ENCODE measurements around the gene TMEM176B.
"Not testable (repeated sequence)": the region's sequence is repeated elsewhere in the genome, so short reads cannot be mapped to it uniquely, and the experiment has no call there.

The TMEM176B gene

DNA sequence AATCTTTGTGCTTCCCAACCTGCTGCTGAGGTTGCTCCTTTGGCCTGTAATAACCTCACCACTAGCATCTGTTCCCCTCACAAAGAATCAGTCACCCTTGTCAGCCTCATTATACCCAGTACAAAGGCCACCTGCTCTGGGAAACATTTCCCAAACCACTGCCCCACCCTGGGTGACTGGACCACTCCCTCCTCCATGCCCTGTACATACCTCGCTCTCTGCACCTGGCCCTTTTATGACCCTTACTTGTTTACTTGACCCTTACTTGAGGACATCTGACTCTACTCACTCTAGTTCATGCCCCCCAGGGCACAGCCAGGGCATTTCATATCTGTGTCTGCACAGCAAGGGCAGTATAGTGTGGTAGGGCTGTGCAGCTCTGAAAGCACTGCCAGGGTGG lies 30.8 kb upstream of the TMEM176B start:
- Mint-ChIP-seq H3K27ac (no peak overlapping the region), H3K27me3 (peaks cover 9% of the 10 kb centered on the region), H3K36me3 (ENCODE audit: low read depth) (no peaks in the 10 kb centered on the region), H3K9me3 (no peaks in the 10 kb centered on the region), H3K4me3 (no peak overlapping the region), H3K4me1 (ENCODE audit: low read depth) (peaks cover 19% of the 10 kb centered on the region)
- intact Hi-C loops (cut with micrococcal nuclease), result no loop called here

DNA sequence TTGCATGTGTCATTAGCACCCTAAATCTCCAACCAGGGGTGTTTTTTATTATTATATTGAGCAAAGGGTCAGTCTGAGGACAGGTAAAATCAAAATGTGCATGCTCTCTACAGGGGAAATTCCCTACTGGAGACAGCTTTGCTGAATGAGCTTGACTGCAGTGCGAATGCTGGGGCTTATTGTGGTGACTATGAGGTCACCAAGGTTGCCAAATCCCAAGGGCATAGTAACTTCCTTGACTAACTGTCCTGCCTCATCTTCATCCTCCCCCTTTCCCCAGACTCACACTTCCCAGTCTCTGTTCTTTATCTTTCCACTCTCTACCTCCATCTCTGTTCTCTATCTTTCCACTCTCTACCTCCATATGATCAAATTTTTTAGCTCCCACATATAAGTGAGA lies 29.3 kb upstream of the TMEM176B start:
- intact Hi-C loops (cut with micrococcal nuclease), result no loop called here
- H3K27me3 Mint-ChIP-seq, result peaks cover 12% of the 10 kb centered on the region
- no peak overlapping the region for H3K4me3 Mint-ChIP-seq
- peaks cover 11% of the 10 kb centered on the region for H3K4me1 Mint-ChIP-seq (ENCODE audit: low read depth)
- no peaks in the 10 kb centered on the region for H3K9me3 Mint-ChIP-seq
- no peak overlapping the region for H3K27ac Mint-ChIP-seq
- H3K36me3 Mint-ChIP-seq (ENCODE audit: low read depth), result no peaks in the 10 kb centered on the region

DNA sequence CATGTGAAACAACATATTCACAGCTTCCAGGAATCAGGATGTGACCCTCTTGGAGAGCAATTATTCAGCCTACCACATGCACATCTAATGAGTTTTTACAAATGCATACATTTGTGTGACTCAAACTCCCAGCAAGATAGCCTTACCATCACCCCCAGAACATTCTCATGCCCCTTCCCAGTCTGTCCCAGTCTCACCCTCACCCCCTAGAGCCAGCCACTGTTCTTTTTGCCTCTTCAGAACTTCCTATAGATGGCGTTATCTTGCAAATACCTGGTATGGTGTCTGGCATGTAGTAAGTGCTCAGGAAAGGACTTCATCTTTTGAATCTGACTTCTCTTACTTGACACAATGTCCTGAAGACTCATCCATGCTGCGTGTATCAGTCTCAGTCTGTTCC lies 28.2 kb upstream of the TMEM176B start:
- H3K27ac Mint-ChIP-seq, result no peak overlapping the region
- peaks cover 10% of the 10 kb centered on the region for H3K4me1 Mint-ChIP-seq (ENCODE audit: low read depth)
- intact Hi-C loops (cut with micrococcal nuclease), result no loop called here
- no peaks in the 10 kb centered on the region for H3K36me3 Mint-ChIP-seq (ENCODE audit: low read depth)
- H3K4me3 Mint-ChIP-seq, result no peak overlapping the region
- peaks cover 12% of the 10 kb centered on the region for H3K27me3 Mint-ChIP-seq
- no peaks in the 10 kb centered on the region for H3K9me3 Mint-ChIP-seq

DNA sequence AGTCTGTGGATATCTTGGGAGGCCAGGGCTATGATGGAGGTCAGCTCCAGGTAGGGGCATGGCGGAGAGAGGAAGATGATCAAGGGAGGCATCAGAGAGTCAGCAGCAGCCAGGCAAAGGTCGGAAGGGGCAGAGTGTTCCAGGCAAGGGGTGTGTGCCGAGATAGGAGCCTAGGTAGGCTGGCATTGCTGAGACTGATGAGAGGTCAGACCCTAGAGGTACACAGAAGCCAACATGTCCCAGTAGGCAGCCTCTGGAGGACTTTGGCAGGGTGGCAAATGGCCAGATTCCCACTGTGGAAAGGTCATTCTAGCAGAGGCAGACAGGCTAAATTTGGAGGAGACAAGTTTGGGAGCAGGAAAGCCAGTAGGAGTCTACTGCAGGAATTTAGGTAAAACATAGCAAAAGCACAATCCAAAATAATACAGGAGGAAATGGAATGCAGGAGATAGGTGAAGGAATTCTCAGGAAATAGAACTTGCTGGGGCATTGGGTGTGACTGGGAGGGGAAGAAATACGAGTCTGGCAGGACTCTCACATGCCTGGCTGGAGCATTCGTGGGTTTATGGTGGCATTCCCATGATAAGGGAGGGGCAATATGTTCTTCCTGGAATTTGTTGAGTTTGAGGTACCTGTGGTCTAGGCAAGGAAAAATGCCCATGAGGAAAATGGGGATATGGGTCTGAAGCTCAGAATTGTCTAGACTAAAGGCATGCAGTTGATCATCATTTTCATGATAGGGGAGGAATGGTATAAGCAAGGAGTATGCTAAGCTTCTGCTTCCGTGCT lies 26.1 kb upstream of the TMEM176B start:
- H3K4me1 Mint-ChIP-seq (ENCODE audit: low read depth), result peaks cover 15% of the 10 kb centered on the region

DNA sequence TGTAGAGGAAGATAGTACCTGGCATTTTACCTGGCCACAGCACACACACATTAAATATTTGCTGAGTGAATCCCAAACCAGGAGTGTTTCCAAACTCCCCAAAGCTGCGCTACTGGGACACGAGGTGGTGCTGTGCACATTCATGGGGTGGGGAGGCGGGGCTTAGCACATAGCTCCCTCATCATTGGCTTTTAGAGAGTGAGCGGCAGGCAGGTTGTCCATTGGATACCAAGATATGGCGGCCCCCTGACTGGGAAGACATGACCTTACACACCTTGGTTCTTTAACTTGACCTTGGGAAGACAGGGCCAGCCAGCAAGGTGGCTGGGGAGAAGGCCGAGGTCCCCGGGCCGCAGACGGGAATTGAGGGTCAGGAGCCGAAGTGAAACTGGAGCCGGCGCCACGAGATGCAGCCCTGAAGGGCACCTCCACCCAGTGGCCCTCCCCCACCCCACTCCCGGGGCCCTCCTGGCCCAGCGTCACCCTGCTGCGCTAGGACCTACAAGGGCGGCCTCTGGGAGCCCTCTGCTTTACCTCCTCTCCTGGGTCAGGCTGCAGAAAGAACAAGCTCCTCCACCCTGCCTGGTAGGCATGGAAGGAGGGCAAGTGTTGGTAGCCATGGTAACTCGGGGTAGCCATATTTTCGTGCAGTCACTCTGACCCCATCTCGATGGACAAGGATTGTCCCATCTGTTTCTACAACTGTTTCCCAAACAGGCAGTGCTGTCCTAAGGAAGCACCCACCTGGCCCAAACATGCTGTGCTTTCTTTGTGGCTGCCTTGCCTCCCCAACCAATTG lies 24.4 kb upstream of the TMEM176B start:
- no peak overlapping the region for H3K27ac Mint-ChIP-seq
- peaks cover 11% of the 10 kb centered on the region for H3K9me3 Mint-ChIP-seq
- intact Hi-C loops (cut with micrococcal nuclease), result no loop called here
- no peak overlapping the region for H3K4me3 Mint-ChIP-seq
- peaks cover 9% of the 10 kb centered on the region for H3K27me3 Mint-ChIP-seq
- H3K4me1 Mint-ChIP-seq (ENCODE audit: low read depth), result peaks cover 18% of the 10 kb centered on the region
- no peaks in the 10 kb centered on the region for H3K36me3 Mint-ChIP-seq (ENCODE audit: low read depth)

More for the DNA sequence above, 26.1 kb upstream of the TMEM176B start:
- no peaks in the 10 kb centered on the region for H3K36me3 Mint-ChIP-seq (ENCODE audit: low read depth)
- no peak overlapping the region for H3K27ac Mint-ChIP-seq
- H3K9me3 Mint-ChIP-seq, result peaks cover 8% of the 10 kb centered on the region
- H3K27me3 Mint-ChIP-seq, result peaks cover 12% of the 10 kb centered on the region
- intact Hi-C loops (cut with micrococcal nuclease), result no loop called here
- H3K4me3 Mint-ChIP-seq, result no peak overlapping the region

DNA sequence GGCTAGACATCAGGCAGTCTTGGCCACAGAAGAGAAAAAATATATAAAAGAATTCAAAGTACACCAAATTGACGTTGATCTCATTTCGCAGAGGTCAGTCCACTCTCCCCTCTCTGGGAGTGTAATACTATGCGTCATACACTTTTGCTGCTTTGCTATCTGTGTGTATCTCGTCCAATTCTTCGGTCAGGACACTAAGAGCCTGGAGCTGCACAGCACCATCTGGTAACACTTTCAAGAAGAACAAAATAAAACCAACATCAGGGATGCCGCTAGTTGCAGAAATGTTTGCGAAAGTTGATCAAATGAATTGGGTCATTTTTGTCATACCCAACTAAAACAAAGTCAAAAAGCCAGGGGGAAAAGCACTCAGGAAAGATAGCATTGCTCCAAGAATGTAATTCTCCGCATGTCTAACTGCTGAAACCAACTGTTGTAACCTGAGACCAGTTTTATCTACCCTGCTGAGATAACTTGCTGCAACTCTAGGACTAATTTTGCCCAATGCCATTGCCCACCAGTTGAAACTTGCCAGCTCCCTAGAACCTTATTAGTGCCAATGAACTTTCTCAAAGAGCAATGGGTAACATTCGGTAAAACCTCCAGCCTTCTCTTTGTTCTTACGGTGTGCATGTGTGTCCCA lies 23.4 kb upstream of the TMEM176B start:
- Mint-ChIP-seq H3K4me1 (ENCODE audit: low read depth) (peaks cover 11% of the 10 kb centered on the region), H3K27me3 (peaks cover 11% of the 10 kb centered on the region), H3K36me3 (ENCODE audit: low read depth) (no peaks in the 10 kb centered on the region), H3K4me3 (no peak overlapping the region), H3K27ac (no peak overlapping the region), H3K9me3 (peaks cover 11% of the 10 kb centered on the region)
- intact Hi-C loops (cut with micrococcal nuclease), result no loop called here

DNA sequence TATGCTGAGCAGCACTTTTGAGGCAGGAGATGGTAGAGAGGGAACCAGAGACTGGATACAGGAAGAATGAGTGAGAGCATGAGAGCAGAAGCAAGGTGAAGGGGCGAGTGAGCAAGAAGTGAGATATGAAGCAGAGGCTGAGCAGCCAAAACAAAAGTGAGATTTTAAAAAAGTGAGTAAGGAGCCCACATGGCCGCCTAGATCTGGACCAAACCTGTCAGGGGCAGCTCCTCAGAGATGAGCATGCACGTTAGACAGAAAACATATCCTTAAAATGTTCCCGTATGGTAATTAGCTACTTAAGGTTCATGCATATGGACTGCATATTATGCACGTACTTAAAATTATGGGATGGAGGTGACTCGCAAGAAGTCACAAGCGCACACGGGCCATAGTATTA lies 22.9 kb upstream of the TMEM176B start:
- peaks cover 11% of the 10 kb centered on the region for H3K4me1 Mint-ChIP-seq (ENCODE audit: low read depth)
- H3K27me3 Mint-ChIP-seq, result peaks cover 10% of the 10 kb centered on the region
- intact Hi-C loops (cut with micrococcal nuclease), result no loop called here
- peaks cover 11% of the 10 kb centered on the region for H3K9me3 Mint-ChIP-seq
- H3K4me3 Mint-ChIP-seq, result no peak overlapping the region
- H3K27ac Mint-ChIP-seq, result no peak overlapping the region
- no peaks in the 10 kb centered on the region for H3K36me3 Mint-ChIP-seq (ENCODE audit: low read depth)

DNA sequence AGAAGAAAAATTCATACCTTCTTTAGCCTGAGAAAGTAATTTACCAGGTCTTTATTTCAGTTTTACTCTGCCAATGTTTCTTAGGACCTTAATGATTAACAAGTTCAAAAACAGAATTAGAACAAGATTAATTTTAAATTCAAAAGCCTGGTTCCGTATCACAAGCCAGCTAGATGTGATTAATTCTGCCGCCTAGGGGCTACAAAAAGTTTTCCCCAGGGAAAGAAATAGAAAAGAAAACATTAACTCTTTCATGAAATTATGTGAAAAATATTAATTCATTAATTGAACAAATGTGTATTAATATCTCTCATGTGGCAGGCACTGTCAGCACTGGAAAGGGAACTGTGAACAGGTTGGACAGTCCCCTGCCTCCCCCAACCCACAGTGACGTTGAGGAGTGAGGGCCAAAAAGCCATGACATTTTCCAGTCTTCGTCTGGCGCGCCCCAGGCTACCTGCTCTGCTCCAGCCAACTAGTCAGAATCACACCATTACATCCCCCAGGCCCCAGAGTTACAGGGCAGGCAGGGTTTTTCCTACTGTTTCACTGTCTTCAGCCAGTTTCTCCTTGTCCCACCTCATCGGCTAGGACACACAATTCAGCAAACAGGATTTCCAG lies 20.5 kb upstream of the TMEM176B start:
- no peaks in the 10 kb centered on the region for H3K36me3 Mint-ChIP-seq (ENCODE audit: low read depth)
- peaks cover 7% of the 10 kb centered on the region for H3K27me3 Mint-ChIP-seq
- peaks cover 11% of the 10 kb centered on the region for H3K4me1 Mint-ChIP-seq (ENCODE audit: low read depth)
- no peak overlapping the region for H3K4me3 Mint-ChIP-seq
- H3K27ac Mint-ChIP-seq, result peak overlapping the region; percentile 33
- H3K9me3 Mint-ChIP-seq, result peaks cover 21% of the 10 kb centered on the region
- intact Hi-C loops (cut with micrococcal nuclease), result no loop called here

DNA sequence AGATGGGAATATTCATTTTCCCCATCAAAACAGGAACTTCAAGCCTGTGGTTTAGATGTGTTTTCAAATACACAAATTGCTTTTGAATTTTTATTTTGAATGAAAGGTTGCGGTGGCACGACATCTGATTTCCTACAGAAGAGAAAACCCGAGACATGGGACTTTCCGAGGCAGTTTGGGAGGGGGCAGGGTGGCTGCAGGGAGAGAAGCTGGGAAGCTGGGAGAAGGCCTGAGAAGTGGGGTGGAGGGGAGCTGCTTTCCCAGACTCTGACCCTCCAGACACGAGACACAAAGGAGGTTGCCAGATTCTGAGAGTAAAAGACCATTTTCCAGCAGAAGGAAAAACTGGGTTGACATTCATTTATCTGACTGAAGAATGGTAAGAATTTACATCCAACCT lies 20.0 kb upstream of the TMEM176B start:
- Mint-ChIP-seq H3K27me3 (peaks cover 7% of the 10 kb centered on the region), H3K4me1 (ENCODE audit: low read depth) (peaks cover 11% of the 10 kb centered on the region), H3K36me3 (ENCODE audit: low read depth) (no peaks in the 10 kb centered on the region), H3K9me3 (peaks cover 21% of the 10 kb centered on the region), H3K27ac (no peak overlapping the region), H3K4me3 (no peak overlapping the region)
- intact Hi-C loops (cut with micrococcal nuclease), result no loop called here

DNA sequence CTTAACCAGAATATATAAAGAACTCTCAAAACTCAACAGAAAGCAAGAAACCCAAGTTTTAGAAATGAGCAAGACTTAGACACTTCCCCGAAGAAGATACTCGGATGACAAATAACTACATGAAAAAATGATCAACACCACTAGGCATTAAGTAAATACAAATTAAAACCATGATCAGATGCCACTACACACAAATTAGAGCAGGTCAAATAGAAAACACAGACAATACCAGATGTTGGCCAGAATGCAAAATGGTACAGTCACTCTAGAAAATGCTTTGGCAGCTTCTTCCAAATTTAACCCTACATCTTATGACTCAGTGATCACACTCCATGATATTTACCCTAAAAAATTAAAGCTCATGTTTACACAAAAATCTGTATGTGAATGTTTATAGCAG lies 18.8 kb upstream of the TMEM176B start:
- peaks cover 11% of the 10 kb centered on the region for H3K4me1 Mint-ChIP-seq (ENCODE audit: low read depth)
- H3K36me3 Mint-ChIP-seq (ENCODE audit: low read depth), result no peaks in the 10 kb centered on the region
- H3K9me3 Mint-ChIP-seq, result peaks cover 21% of the 10 kb centered on the region
- peaks cover 7% of the 10 kb centered on the region for H3K27me3 Mint-ChIP-seq
- no peak overlapping the region for H3K4me3 Mint-ChIP-seq
- H3K27ac Mint-ChIP-seq, result no peak overlapping the region
- intact Hi-C loops (cut with micrococcal nuclease), result no loop called here

DNA sequence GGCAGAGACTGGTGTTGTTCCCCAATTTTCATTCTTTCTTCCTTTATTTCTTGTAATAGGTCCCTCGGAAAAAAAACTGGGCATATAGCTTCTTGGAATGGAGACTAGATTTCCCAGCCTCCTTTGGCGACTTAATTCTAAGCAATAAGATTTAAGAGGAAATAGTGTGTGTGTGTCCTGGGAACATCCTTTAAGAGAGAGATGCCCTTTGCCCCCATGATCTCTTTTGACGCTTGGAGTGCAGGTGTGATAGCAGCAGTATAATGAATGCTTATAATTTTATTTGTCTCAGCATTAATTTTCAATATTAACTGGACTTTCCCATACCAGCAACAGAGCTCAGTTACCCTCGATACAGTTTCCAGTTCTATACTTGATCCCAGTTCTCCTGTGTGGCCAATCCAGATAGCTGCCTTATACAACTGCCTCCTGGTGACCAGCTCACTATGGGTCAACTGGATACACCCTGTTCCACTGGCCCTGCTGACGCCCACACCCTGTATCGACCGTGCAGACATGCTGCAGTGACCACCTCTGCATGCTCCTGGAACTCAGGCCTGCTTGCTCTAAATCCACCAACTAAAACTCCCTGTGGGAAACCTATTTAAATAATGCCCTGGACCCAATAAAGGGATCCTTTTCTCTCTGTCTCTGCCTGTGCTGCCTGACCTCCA lies 14.3 kb upstream of the TMEM176B start:
- intact Hi-C loops (cut with micrococcal nuclease), result no loop called here
- H3K4me3 Mint-ChIP-seq, result no peak overlapping the region
- no peak overlapping the region for H3K27ac Mint-ChIP-seq
- H3K9me3 Mint-ChIP-seq, result peaks cover 10% of the 10 kb centered on the region
- H3K4me1 Mint-ChIP-seq (ENCODE audit: low read depth), result peaks cover 4% of the 10 kb centered on the region
- H3K36me3 Mint-ChIP-seq (ENCODE audit: low read depth), result no peaks in the 10 kb centered on the region
- H3K27me3 Mint-ChIP-seq, result peaks cover 13% of the 10 kb centered on the region

DNA sequence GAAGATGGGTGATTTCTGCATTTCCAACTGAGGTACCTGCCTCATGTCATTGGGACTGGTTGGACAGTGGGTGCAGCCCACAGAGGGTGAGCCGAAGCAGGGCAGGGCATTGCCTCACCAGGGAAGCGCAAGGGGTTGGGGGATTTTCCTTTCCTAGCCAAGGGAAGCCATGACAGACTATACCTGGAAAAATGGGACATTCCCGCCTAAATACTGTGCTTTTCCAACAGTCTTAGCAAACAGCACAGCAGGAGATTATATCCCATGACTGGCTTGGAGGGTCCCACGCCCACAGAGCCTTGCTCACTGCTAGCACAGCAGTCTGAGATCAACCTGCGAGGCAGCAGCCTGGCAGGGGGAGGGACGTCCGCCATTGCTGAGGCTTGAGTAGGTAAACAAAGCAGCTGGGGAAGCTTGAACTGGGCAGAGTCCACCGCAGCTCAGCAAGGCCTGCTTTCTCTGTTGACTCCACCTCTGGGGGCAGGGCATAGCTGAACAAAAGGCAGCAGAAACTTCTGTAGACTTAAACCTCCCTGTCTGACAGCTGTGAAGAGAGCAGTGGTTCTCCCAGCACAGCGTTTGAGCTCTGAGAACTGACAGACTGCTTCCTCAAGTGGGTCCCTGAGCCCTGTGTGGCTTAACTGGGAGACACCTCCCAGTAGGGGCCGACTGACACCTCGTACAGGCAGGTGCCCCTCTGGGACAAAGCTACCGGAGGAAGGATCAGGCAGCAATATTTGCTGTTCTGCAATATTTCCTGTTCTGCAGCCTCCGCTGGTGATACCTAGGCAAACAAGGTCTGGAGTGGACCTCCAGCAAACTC lies 7.7 kb upstream of the TMEM176B start:
- intact Hi-C loops (cut with micrococcal nuclease), result loop anchor here (10.0 kb wide), 1 partner anchor 67 kb away; no protein-coding TSS in a partner anchor
- H3K27me3 Mint-ChIP-seq, result not testable (repeated sequence)

DNA sequence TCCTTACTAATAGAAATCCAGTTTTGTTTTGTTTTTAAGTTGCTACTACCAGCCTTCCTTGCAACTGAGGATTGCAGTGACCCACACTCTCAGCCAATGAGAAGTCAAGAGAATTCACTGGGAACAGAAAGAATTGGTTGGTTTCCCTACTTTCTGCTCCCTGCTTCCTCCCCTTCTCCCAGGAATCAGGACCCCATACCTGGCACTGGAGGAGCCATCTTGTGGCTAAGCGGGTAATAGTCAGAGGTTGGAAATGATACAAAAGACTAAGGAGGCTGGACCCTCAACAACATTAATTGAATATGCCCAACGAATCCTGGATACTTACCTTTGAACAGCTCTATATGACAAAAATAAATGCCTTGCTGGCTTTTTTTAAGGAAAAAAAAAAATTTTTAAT lies 6.7 kb upstream of the TMEM176B start:
- intact Hi-C loops (cut with micrococcal nuclease), result loop anchor here (10.0 kb wide), 1 partner anchor 68 kb away; no protein-coding TSS in a partner anchor
- H3K4me1 Mint-ChIP-seq (ENCODE audit: low read depth), result peaks cover 29% of the 10 kb centered on the region
- no peak overlapping the region for H3K27ac Mint-ChIP-seq
- peaks cover 6% of the 10 kb centered on the region for H3K27me3 Mint-ChIP-seq
- peaks cover 20% of the 10 kb centered on the region for H3K9me3 Mint-ChIP-seq
- H3K4me3 Mint-ChIP-seq, result no peak overlapping the region
- H3K36me3 Mint-ChIP-seq (ENCODE audit: low read depth), result peaks cover 49% of the 10 kb centered on the region

More for the DNA sequence above, 7.7 kb upstream of the TMEM176B start:
- H3K36me3 Mint-ChIP-seq (ENCODE audit: low read depth), result peaks cover 39% of the 10 kb centered on the region
- peaks cover 20% of the 10 kb centered on the region for H3K9me3 Mint-ChIP-seq
- not testable (repeated sequence) for H3K4me3 Mint-ChIP-seq, H3K27ac Mint-ChIP-seq
- H3K4me1 Mint-ChIP-seq (ENCODE audit: low read depth), result peaks cover 21% of the 10 kb centered on the region

All from dendritic cell treated with granulocyte-macrophage colony-stimulating factor and Interleukin-4, amounts not matched to agents 40 ng/mL and 50 ng/mL, for 4 days (primary cell).